Measurements from ENCODE around the gene KBTBD7.

GRCh38 chr13:41150058-41150457 lies 44.3 kb downstream of the KBTBD7 start:
- no peak for TF ChIP-seq POLR2A (IDR thresholded peaks at IDR 0.05; ENCODE audit: low read length)
- no peak for TF ChIP-seq GATA1 (IDR thresholded peaks at IDR 0.05; ENCODE audit: low read depth, low read length)

All from erythroblast (primary cell).